Loucy (cell line): ENCODE results near the gene FAM83D.

Experiments
- H2AFZ ChIP-seq: fragments of 200-600 bp; sonication (generic); 2 replicates; pipeline ENCODE4 v1.6.0; 2016; ENCODE audit warnings: antibody characterized with exemption, mild to moderate bottlenecking, low read length, moderate library complexity
- H3F3A ChIP-seq: fragments of 200-600 bp; 2 replicates; pipeline ENCODE4 v1.6.0; 2016; ENCODE audit warnings: antibody characterized with exemption, low read depth, mild to moderate bottlenecking
- H3K27me3 ChIP-seq: fragments of 200-600 bp; sonication (generic); 2 replicates; pipeline ENCODE4 v1.6.1; 2014; ENCODE audit warnings: low read length, mild to moderate bottlenecking; ENCODE audit not compliant: insufficient read depth, poor library complexity, severe bottlenecking
- H3K36me3 ChIP-seq: fragments of 200-600 bp; sonication (generic); 2 replicates; pipeline ENCODE4 v1.6.1; 2016; ENCODE audit warnings: low read length; ENCODE audit not compliant: insufficient read depth
- H3K4me1 ChIP-seq: fragments of 200-600 bp; sonication (generic); 2 replicates; pipeline ENCODE4 v1.5.1; 2014; ENCODE audit warnings: low read length, mild to moderate bottlenecking; ENCODE audit not compliant: insufficient read depth, poor library complexity, severe bottlenecking
- H3K4me2 ChIP-seq: fragments of 200-600 bp; sonication (generic); 2 replicates; pipeline ENCODE4 v1.6.0; 2014; ENCODE audit warnings: antibody characterized with exemption, low read length, low read depth, mild to moderate bottlenecking; ENCODE audit not compliant: poor library complexity, severe bottlenecking
- H3K4me3 ChIP-seq: fragments of 200-600 bp; sonication (generic); 2 replicates; pipeline ENCODE4 v1.5.1; 2014; ENCODE audit warnings: low read length, mild to moderate bottlenecking, mixed read lengths; ENCODE audit not compliant: poor library complexity, severe bottlenecking
- H3K79me2 ChIP-seq: fragments of 200-600 bp; sonication (generic); 2 replicates; pipeline ENCODE4 v1.6.1; 2014; ENCODE audit warnings: low read length; ENCODE audit not compliant: insufficient read depth
- H3K9ac ChIP-seq: fragments of 200-600 bp; sonication (generic); 2 replicates; pipeline ENCODE4 v1.6.0; 2014; ENCODE audit warnings: mild to moderate bottlenecking, low read depth, low read length, moderate library complexity; ENCODE audit not compliant: poor library complexity, severe bottlenecking
- H3K9me2 ChIP-seq: fragments of 200-600 bp; sonication (generic); replicated peaks from 2 replicates; pipeline ENCODE4 v1.6.1; 2016; ENCODE audit warnings: low read depth, low read length, mixed read lengths
- H3K9me3 ChIP-seq: fragments of 200-600 bp; sonication (generic); 2 replicates; pipeline ENCODE4 v1.6.1; 2014; ENCODE audit warnings: mild to moderate bottlenecking, antibody characterized with exemption, low read length, low read depth; ENCODE audit not compliant: insufficient read depth
- H4K20me1 ChIP-seq: fragments of 200-600 bp; sonication (generic); 2 replicates; pipeline ENCODE4 v1.6.0; 2014; ENCODE audit warnings: antibody characterized with exemption, low read length, mild to moderate bottlenecking; ENCODE audit not compliant: insufficient read depth, poor library complexity, severe bottlenecking
- CTCF ChIP-seq: fragments of 200-600 bp; sonication (generic); conservative IDR thresholded peaks from 2 replicates; pipeline ENCODE4 v1.5.1; 2014; ENCODE audit warnings: mild to moderate bottlenecking, antibody characterized with exemption, low read length
- EZH2phosphoT487 ChIP-seq: fragments of 200-600 bp; IDR thresholded peaks from 2 replicates; pipeline ENCODE4 v1.6.1; 2018; ENCODE audit warnings: antibody characterized with exemption, mild to moderate bottlenecking, moderate library complexity, borderline replicate concordance

FAM83D gene

DNA sequence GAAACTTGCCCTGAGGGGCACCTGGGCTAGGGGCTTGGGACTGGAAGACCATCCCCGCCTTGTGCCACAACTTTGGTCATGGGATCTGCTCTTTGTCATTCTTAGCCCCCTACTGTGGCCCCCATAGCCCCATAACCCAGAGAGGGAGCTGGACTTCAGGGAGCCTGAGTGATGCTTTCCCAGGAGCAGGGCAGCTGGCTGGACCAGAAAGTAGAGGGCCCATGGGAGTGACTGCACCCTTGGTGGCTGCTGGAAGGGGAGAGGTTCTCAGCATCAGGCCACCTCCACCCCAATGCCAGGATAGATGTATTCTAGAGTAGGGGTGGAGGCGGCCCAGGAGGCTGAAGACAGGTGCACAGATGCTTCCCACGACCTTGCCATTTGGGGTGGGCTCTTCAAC lies 5.8 kb upstream of the FAM83D start:
- no peak for TF ChIP-seq CTCF
- no peak for TF ChIP-seq EZH2phosphoT487
- H3K27me3 ChIP-seq, result no peaks in the 10 kb centered on the region
- no peaks in the 10 kb centered on the region for H3K9me2 ChIP-seq
- H3K79me2 ChIP-seq, result no peaks in the 10 kb centered on the region
- no peaks in the 10 kb centered on the region for H3K9me3 ChIP-seq
- H3K4me2 ChIP-seq, result no peak overlapping the region
- no peak overlapping the region for H3K9ac ChIP-seq
- H3K4me3 ChIP-seq, result no peak overlapping the region
- peaks cover 15% of the 10 kb centered on the region; the same call in 1 of the 2 replicates for H3K36me3 ChIP-seq
- H4K20me1 ChIP-seq, result no peaks in the 10 kb centered on the region
- no peaks in the 10 kb centered on the region for H3K4me1 ChIP-seq
- H2AFZ ChIP-seq, result no peak overlapping the region
- H3F3A ChIP-seq, result no peaks in the 10 kb centered on the region

DNA sequence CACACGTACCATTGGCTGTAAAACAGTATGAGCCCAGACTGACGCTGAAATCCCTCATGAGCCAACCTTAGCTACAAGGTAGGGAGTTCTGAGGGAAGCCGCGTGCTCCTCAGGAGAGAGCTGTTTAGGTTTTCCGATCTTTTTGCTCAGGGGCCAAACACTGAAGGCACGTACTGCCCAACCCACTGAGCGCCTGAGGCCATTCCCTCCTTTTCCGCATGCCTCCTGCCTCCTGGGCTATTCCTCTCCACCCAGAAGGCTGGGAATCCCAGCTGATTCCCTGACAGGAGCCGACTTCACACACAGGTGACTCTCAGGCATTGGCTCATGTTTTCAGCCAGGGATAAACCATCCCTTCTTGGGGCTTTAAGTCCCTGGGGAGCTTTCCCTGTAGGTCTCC lies 5.4 kb upstream of the FAM83D start:
- Histone ChIP-seq H3K36me3 (peaks cover 15% of the 10 kb centered on the region; the same call in 1 of the 2 replicates), H2AFZ (no peak overlapping the region), H3F3A (no peaks in the 10 kb centered on the region), H3K27me3 (no peaks in the 10 kb centered on the region), H3K9me3 (no peaks in the 10 kb centered on the region), H3K4me3 (no peak overlapping the region), H3K79me2 (no peaks in the 10 kb centered on the region), H3K4me1 (no peaks in the 10 kb centered on the region), H3K9ac (no peak overlapping the region), H3K9me2 (no peaks in the 10 kb centered on the region), H3K4me2 (no peak overlapping the region), H4K20me1 (no peaks in the 10 kb centered on the region)
- TF ChIP-seq CTCF (no peak), EZH2phosphoT487 (no peak)

DNA sequence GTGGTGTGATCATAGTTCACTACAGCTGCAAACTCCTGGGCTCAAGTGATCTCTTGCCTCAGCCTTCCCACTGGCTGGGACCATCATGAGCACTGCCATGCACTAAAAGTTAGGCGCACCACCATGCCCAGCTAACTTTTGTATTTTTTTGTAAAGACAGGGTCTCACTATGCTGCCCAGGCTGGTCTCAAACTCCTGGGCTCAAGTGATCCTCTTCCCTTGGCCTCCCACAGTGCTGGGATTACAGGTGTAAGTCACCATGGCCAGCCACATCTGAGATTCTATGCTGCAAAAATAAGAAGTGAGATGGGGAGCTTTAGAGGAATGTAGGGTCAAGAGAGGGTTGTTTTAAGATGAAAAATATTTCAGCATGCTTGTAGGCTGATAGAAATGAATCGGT lies 1.5 kb upstream of the FAM83D start:
- TF ChIP-seq EZH2phosphoT487 (no peak), CTCF (no peak)
- Histone ChIP-seq H3K4me1 (peaks cover 21% of the 10 kb centered on the region), H3K4me2 (no peak overlapping the region), H3K9me3 (no peaks in the 10 kb centered on the region), H3K9me2 (no peaks in the 10 kb centered on the region), H3K9ac (no peak overlapping the region), H3K27me3 (peaks cover 8% of the 10 kb centered on the region), H3K4me3 (no peak overlapping the region), H4K20me1 (peaks cover 16% of the 10 kb centered on the region), H3K36me3 (no peaks in the 10 kb centered on the region), H2AFZ (no peak overlapping the region), H3F3A (no peaks in the 10 kb centered on the region), H3K79me2 (peaks cover 35% of the 10 kb centered on the region)
